ENCODE results near the gene WBP1. TPM values are rescaled to one million over a fixed set of nuclear protein-coding genes. Genes with fewer than 3 reads are reported as not detected.
A peak's percentile ranks its signal among the peaks of the same experiment; 100 is the strongest.

The WBP1 gene
- total RNA-seq, 1 donor = 27.6 TPM

- TF ChIP-seq, protein P1, sequence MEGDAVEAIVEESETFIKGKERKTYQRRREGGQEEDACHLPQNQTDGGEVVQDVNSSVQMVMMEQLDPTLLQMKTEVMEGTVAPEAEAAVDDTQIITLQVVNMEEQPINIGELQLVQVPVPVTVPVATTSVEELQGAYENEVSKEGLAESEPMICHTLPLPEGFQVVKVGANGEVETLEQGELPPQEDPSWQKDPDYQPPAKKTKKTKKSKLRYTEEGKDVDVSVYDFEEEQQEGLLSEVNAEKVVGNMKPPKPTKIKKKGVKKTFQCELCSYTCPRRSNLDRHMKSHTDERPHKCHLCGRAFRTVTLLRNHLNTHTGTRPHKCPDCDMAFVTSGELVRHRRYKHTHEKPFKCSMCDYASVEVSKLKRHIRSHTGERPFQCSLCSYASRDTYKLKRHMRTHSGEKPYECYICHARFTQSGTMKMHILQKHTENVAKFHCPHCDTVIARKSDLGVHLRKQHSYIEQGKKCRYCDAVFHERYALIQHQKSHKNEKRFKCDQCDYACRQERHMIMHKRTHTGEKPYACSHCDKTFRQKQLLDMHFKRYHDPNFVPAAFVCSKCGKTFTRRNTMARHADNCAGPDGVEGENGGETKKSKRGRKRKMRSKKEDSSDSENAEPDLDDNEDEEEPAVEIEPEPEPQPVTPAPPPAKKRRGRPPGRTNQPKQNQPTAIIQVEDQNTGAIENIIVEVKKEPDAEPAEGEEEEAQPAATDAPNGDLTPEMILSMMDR (IDR thresholded peaks at IDR 0.05; ENCODE audit: insufficient read depth, low read length) = no peak
- no peak overlapping the region for H3K4me3 ChIP-seq (ENCODE audit: low read depth, low read length)
- DNase-seq (ENCODE audit: low read depth) = no peak
Observed at GRCh38 chr2:74444498-74445318, 13.5 kb upstream of the WBP1 start.

- TF ChIP-seq, protein P1 (IDR thresholded peaks at IDR 0.05; ENCODE audit: insufficient read depth, low read length) = no peak
- DNase-seq (ENCODE audit: low read depth) = no peak
- no peak overlapping the region for H3K4me3 ChIP-seq (ENCODE audit: low read depth, low read length)
Observed at GRCh38 chr2:74447230-74447999, 10.8 kb upstream of the WBP1 start.

- DNase-seq (ENCODE audit: low read depth) = no peak
- no peak overlapping the region for H3K4me3 ChIP-seq (ENCODE audit: low read depth, low read length)
- TF ChIP-seq, protein P1 (IDR thresholded peaks at IDR 0.05; ENCODE audit: insufficient read depth, low read length) = no peak
Observed at GRCh38 chr2:74448771-74449170, 9.5 kb upstream of the WBP1 start.

GRCh38 chr2:74450570-74451190, 7.6 kb upstream of the WBP1 start:
- no peak overlapping the region for H3K4me3 ChIP-seq (ENCODE audit: low read depth, low read length)
- TF ChIP-seq, protein P1 (IDR thresholded peaks at IDR 0.05; ENCODE audit: insufficient read depth, low read length) = no peak
- no peak for DNase-seq (ENCODE audit: low read depth)

- peak within 1 kb of the TSS; percentile 93 for H3K4me3 ChIP-seq (ENCODE audit: low read depth, low read length)
- TF ChIP-seq, protein P1 (IDR thresholded peaks at IDR 0.05; ENCODE audit: insufficient read depth, low read length) = no peak
- peak; percentile 99 for DNase-seq (ENCODE audit: low read depth)
Observed at GRCh38 chr2:74454654-74455511, 3.4 kb upstream of the WBP1 start, which contains the start of gene INO80B. TSS of gene INO80B (plus strand) at chr2:74455087. CDS start at chr2:74455117, 30 bp downstream.

- DNase-seq (ENCODE audit: low read depth) = no peak
- peak overlapping the region; percentile 74 for H3K4me3 ChIP-seq (ENCODE audit: low read depth, low read length)
- TF ChIP-seq, protein P1 (IDR thresholded peaks at IDR 0.05; ENCODE audit: insufficient read depth, low read length) = no peak
Observed at GRCh38 chr2:74457129-74457548, 1.1 kb upstream of the WBP1 start.
